H9 (cell line): ENCODE measurements around the gene NKX1-1. TPM values are rescaled to one million over a fixed set of nuclear protein-coding genes. Genes with fewer than 3 reads are reported as not detected.

Experiments
- DNase-seq: peaks from one replicate; pipeline ENCODE4 v3.0.0-alpha.2; 2017
- H2AFZ ChIP-seq: one replicate; pipeline ENCODE4 v1.6.1; 2013; ENCODE audit warnings: mild to moderate bottlenecking, low read length, control low read depth, moderate library complexity
- H2AK5ac ChIP-seq: 2 replicates; pipeline ENCODE4 v1.6.1; 2013; ENCODE audit warnings: low read length, control low read depth, mixed read lengths; ENCODE audit not compliant: insufficient read length
- H2BK120ac ChIP-seq: one replicate; pipeline ENCODE4 v1.6.1; 2013; ENCODE audit warnings: low read depth, mild to moderate bottlenecking, low read length, control low read depth, inconsistent platforms; ENCODE audit not compliant: poor library complexity, severe bottlenecking
- H2BK12ac ChIP-seq: 2 replicates; pipeline ENCODE4 v1.6.1; 2013; ENCODE audit warnings: low read length, control low read depth, mixed read lengths, low read depth; ENCODE audit not compliant: insufficient read length
- H2BK15ac ChIP-seq: 2 replicates; pipeline ENCODE4 v1.6.1; 2013; ENCODE audit warnings: low read depth, low read length, control low read depth
- H2BK20ac ChIP-seq: one replicate; pipeline ENCODE4 v1.6.1; 2013; ENCODE audit warnings: low read depth, mild to moderate bottlenecking, low read length, control low read depth, inconsistent platforms; ENCODE audit not compliant: poor library complexity, severe bottlenecking
- H2BK5ac ChIP-seq: 2 replicates; pipeline ENCODE4 v1.6.1; 2013; ENCODE audit warnings: low read length, control low read depth, mixed read lengths; ENCODE audit not compliant: insufficient read length
- H3K14ac ChIP-seq: 2 replicates; pipeline ENCODE4 v1.6.1; 2013; ENCODE audit warnings: low read length, control low read depth; ENCODE audit not compliant: insufficient read depth
- H3K18ac ChIP-seq: 2 replicates; pipeline ENCODE4 v1.6.1; 2013; ENCODE audit warnings: low read depth, mild to moderate bottlenecking, mixed read lengths, low read length, control low read depth; ENCODE audit not compliant: insufficient read length
- H3K23ac ChIP-seq: 2 replicates; pipeline ENCODE4 v1.6.1; 2013; ENCODE audit warnings: low read length, control low read depth, mixed read lengths, low read depth; ENCODE audit not compliant: insufficient read length
- H3K23me2 ChIP-seq: 2 replicates; pipeline ENCODE4 v1.6.1; 2013; ENCODE audit warnings: low read depth, mild to moderate bottlenecking, mixed read lengths, low read length, control low read depth; ENCODE audit not compliant: insufficient read length, poor library complexity, severe bottlenecking
- H3K27ac ChIP-seq: 2 replicates; pipeline ENCODE4 v1.5.1; 2013; ENCODE audit warnings: low read length, control low read depth, mixed read lengths, low read depth; ENCODE audit not compliant: insufficient read length
- H3K27me3 ChIP-seq: 2 replicates; pipeline ENCODE4 v1.6.1; 2013; ENCODE audit warnings: low read length, control low read depth, inconsistent platforms; ENCODE audit not compliant: insufficient read depth
- H3K4ac ChIP-seq: 2 replicates; pipeline ENCODE4 v1.6.1; 2013; ENCODE audit warnings: low read depth, mild to moderate bottlenecking, control low read depth, inconsistent platforms, low read length, moderate library complexity
- H3K4me1 ChIP-seq: 2 replicates; pipeline ENCODE4 v1.6.1; 2013; ENCODE audit warnings: low read length, control low read depth, inconsistent platforms; ENCODE audit not compliant: insufficient read depth
- H3K4me2 ChIP-seq: 2 replicates; pipeline ENCODE4 v1.6.1; 2013; ENCODE audit warnings: low read length, control low read depth, mixed read lengths; ENCODE audit not compliant: insufficient read length, insufficient read depth
- H3K56ac ChIP-seq: 2 replicates; pipeline ENCODE4 v1.6.1; 2013; ENCODE audit warnings: low read depth, mild to moderate bottlenecking, mixed read lengths, low read length, control low read depth; ENCODE audit not compliant: insufficient read length
- H3K79me1 ChIP-seq: 2 replicates; pipeline ENCODE4 v1.6.1; 2013; ENCODE audit warnings: low read depth, mild to moderate bottlenecking, moderate library complexity, low read length, control low read depth, inconsistent platforms; ENCODE audit not compliant: insufficient read depth, poor library complexity, severe bottlenecking
- H3K79me2 ChIP-seq: 2 replicates; pipeline ENCODE4 v1.6.1; 2013; ENCODE audit warnings: low read length, control low read depth, inconsistent platforms; ENCODE audit not compliant: insufficient read depth
- H3K9ac ChIP-seq: 2 replicates; pipeline ENCODE4 v1.6.1; 2013; ENCODE audit warnings: low read length, control low read depth, mixed read lengths; ENCODE audit not compliant: insufficient read length; ENCODE audit errors: extremely low read depth
- H3K9me3 ChIP-seq: one replicate; pipeline ENCODE4 v1.6.1; 2013; ENCODE audit warnings: low read depth, low read length, inconsistent platforms; ENCODE audit not compliant: control insufficient read depth
- H3T11ph ChIP-seq: one replicate; pipeline ENCODE4 v1.6.1; 2013; ENCODE audit warnings: mild to moderate bottlenecking, low read length, control low read depth, inconsistent platforms
- H4K20me1 ChIP-seq: one replicate; pipeline ENCODE4 v1.6.1; 2013; ENCODE audit not compliant: control insufficient read depth, insufficient read length, insufficient read depth
- H4K5ac ChIP-seq: 2 replicates; pipeline ENCODE4 v1.6.1; 2013; ENCODE audit warnings: low read depth, mild to moderate bottlenecking, mixed read lengths, low read length, control low read depth; ENCODE audit not compliant: insufficient read length
- H4K8ac ChIP-seq: replicated peaks from 2 replicates; pipeline ENCODE4 v1.6.1; 2013; ENCODE audit warnings: low read length, control low read depth, mixed read lengths, low read depth; ENCODE audit not compliant: insufficient read length
- H4K91ac ChIP-seq: 2 replicates; pipeline ENCODE4 v1.6.1; 2013; ENCODE audit warnings: low read depth, mild to moderate bottlenecking, moderate library complexity, mixed read lengths, low read length, control low read depth; ENCODE audit not compliant: insufficient read length
- H3K27ac Mint-ChIP-seq, 3 experiments: 2 replicates in 2 of 3; 3 replicates in 1 of 3; pipeline ENCODE4 v1.8.0; 2020 to 2021; ENCODE audit warnings: mixed read lengths in 3 of 3, mild to moderate bottlenecking in 1 of 3, moderate library complexity in 1 of 3
- H3K27me3 Mint-ChIP-seq: 2 replicates; pipeline ENCODE4 v1.8.0; 2021; ENCODE audit warnings: low read depth, mild to moderate bottlenecking, moderate library complexity, mixed read lengths
- H3K36me3 Mint-ChIP-seq, 3 experiments: 2 replicates in 2 of 3; 3 replicates in 1 of 3; pipeline ENCODE4 v1.8.0; 2020 to 2021; ENCODE audit warnings: low read depth in 3 of 3, mixed read lengths in 3 of 3; ENCODE audit not compliant: insufficient read depth in 1 of 3
- H3K4me1 Mint-ChIP-seq, 2 experiments: 2 replicates each; pipeline ENCODE4 v1.8.0; 2020; ENCODE audit warnings: mixed read lengths in 2 of 2
- H3K4me3 Mint-ChIP-seq, 2 experiments: 2 replicates in 1 of 2; 3 replicates in 1 of 2; pipeline ENCODE4 v1.8.0; 2020 to 2021; ENCODE audit warnings: mild to moderate bottlenecking in 2 of 2, mixed read lengths in 2 of 2, moderate library complexity in 1 of 2
- H3K9me3 Mint-ChIP-seq, 2 experiments: 2 replicates in 1 of 2; 3 replicates in 1 of 2; pipeline ENCODE4 v1.8.0; 2020; ENCODE audit warnings: mild to moderate bottlenecking in 2 of 2, mixed read lengths in 2 of 2, moderate library complexity in 1 of 2
- CTCF ChIP-seq: fragments of 200-600 bp; sonication (generic); conservative IDR thresholded peaks from 3 replicates; pipeline ENCODE4 v1.8.0; 2021; ENCODE audit warnings: antibody characterized with exemption, mild to moderate bottlenecking
- WGBS: extraction: QIAGEN DNeasy Blood & Tissue Kit; methylation state at CpG from one replicate; pipeline ENCODE4 v1.1.7; 2013; ENCODE audit warnings: missing lambda C conversion rate, low lambda C conversion rate, mixed read lengths; ENCODE audit not compliant: insufficient read length; ENCODE audit errors: extremely low coverage; 5-methylcytosine and 5-hydroxymethylcytosine counted together
- total RNA-seq: library from RNA; stranded (reverse); gene quantifications from 2 replicates; pipeline ENCODE4 v1.2.1, GENCODE V29; 2021

The NKX1-1 gene
- total RNA-seq, 1 experiment from 2014 or later = not detected

GRCh38 chr4:1362046-1362445, 44.2 kb downstream of the NKX1-1 start:
- H3K23me2 ChIP-seq = no peaks in the 10 kb centered on the region
- no peak overlapping the region for H4K8ac ChIP-seq
- no peak overlapping the region for H4K5ac ChIP-seq
- H3K23ac ChIP-seq = no peak overlapping the region
- no peak overlapping the region for H3K9ac ChIP-seq
- no peaks in the 10 kb centered on the region for H3K9me3 ChIP-seq
- TF ChIP-seq CTCF = no peak
- no peak overlapping the region for H2BK15ac ChIP-seq
- H2AK5ac ChIP-seq = no peak overlapping the region
- no peak overlapping the region for H3K4ac ChIP-seq
- H2BK12ac ChIP-seq = no peak overlapping the region
- Mint-ChIP-seq H3K4me1 (0 out of 4 replicates have a peak, but pooled peaks cover 0 to 2% of the 10 kb centered on the region in 2 experiments), H3K27me3 (no peaks in the 10 kb centered on the region), H3K36me3 (peaks cover 0 to 15% (median 11%) of the 10 kb centered on the region in 3 experiments; a peak in 4 of 7 replicates), H3K27ac (no peak overlapping the region), H3K9me3 (no peaks in the 10 kb centered on the region), H3K4me3 (no peak overlapping the region)
- H2BK5ac ChIP-seq = no peak overlapping the region
- no peak overlapping the region for H3T11ph ChIP-seq
- no peaks in the 10 kb centered on the region for H3K79me1 ChIP-seq
- H3K14ac ChIP-seq = no peak overlapping the region; the same call in 1 of the 2 replicates
- no peak for DNase-seq
- no peak overlapping the region for H3K27ac ChIP-seq
- H2AFZ ChIP-seq = no peak overlapping the region
- H2BK120ac ChIP-seq = no peak overlapping the region
- no peak overlapping the region for H3K18ac ChIP-seq
- WGBS = no CpG with 5 or more reads among the region's 10 CpGs
- H2BK20ac ChIP-seq = no peak overlapping the region
- no peak overlapping the region for H3K56ac ChIP-seq
- no peaks in the 10 kb centered on the region for H3K79me2 ChIP-seq
- no peaks in the 10 kb centered on the region for H3K4me1 ChIP-seq
- no peaks in the 10 kb centered on the region for H4K20me1 ChIP-seq
- no peak overlapping the region for H3K4me2 ChIP-seq
- H4K91ac ChIP-seq = no peak overlapping the region
- no peaks in the 10 kb centered on the region for H3K27me3 ChIP-seq
